HL-60 (cell line): ENCODE measurements around the gene TIMP2.

Experiments used
- CTCF ChIP-seq: IDR thresholded peaks from one replicate; pipeline ENCODE4 v1.5.1; 2011; ENCODE audit warnings: low read length, control low read depth, inconsistent platforms; ENCODE audit not compliant: insufficient read depth
- TF ChIP-seq, protein P1 (sequence below): IDR thresholded peaks from 2 replicates; pipeline ENCODE4 v1.6.1; 2012; ENCODE audit warnings: low read depth; ENCODE audit not compliant: insufficient replicate concordance

DNA sequence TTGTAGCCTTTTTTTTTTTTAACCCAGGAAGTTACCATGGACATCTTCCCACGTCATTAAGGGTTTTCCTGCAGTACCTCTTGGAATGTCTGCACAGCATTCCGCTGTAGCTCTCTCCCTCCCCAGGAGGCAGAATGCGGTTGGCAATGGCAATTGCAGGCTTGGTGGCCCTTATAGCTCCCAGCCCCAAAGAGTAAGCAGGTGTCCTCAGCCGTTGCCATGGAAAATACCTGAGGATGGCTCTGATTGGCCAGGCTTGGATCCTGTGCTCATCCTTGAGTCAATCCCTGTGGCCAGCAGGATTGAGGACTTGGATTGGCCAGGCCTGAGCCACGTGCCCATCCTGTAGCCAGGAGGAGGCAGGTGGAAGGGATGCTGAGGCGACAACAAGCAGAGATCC, 15.5 kb upstream of the TIMP2 start:
- TF ChIP-seq CTCF = no peak
- TF ChIP-seq, protein P1, sequence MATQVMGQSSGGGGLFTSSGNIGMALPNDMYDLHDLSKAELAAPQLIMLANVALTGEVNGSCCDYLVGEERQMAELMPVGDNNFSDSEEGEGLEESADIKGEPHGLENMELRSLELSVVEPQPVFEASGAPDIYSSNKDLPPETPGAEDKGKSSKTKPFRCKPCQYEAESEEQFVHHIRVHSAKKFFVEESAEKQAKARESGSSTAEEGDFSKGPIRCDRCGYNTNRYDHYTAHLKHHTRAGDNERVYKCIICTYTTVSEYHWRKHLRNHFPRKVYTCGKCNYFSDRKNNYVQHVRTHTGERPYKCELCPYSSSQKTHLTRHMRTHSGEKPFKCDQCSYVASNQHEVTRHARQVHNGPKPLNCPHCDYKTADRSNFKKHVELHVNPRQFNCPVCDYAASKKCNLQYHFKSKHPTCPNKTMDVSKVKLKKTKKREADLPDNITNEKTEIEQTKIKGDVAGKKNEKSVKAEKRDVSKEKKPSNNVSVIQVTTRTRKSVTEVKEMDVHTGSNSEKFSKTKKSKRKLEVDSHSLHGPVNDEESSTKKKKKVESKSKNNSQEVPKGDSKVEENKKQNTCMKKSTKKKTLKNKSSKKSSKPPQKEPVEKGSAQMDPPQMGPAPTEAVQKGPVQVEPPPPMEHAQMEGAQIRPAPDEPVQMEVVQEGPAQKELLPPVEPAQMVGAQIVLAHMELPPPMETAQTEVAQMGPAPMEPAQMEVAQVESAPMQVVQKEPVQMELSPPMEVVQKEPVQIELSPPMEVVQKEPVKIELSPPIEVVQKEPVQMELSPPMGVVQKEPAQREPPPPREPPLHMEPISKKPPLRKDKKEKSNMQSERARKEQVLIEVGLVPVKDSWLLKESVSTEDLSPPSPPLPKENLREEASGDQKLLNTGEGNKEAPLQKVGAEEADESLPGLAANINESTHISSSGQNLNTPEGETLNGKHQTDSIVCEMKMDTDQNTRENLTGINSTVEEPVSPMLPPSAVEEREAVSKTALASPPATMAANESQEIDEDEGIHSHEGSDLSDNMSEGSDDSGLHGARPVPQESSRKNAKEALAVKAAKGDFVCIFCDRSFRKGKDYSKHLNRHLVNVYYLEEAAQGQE = no peak
